IMR-90 (cell line): ENCODE data around the gene ERP44. TPM values are rescaled to one million over a fixed set of nuclear protein-coding genes. Genes with fewer than 3 reads are reported as not detected.

Experiments used
- ATAC-seq: fragments of 200-7000 bp; cut with Tn5 transposase; 2 replicates; pipeline ENCODE4 v1.9.1; 2020; ENCODE audit warnings: low read depth, mild to moderate bottlenecking, moderate library complexity
- BruUV-seq: library from RNA; stranded (reverse); fragments of 400-500 nt; replicated peaks from 2 replicates; lab custom pipeline; 2021; lab: Mats Ljungman, UMichigan
- CTCF ChIA-PET: fragments of 300-600 bp; formaldehyde crosslinking; extraction: SDS; loops from one replicate; lab custom pipeline; 2021; ENCODE audit warnings: antibody characterized with exemption; lab: Yijun Ruan, JAX
- POLR2A ChIA-PET: fragments of 300-600 bp; sonication (Branson Sonifier 250); formaldehyde crosslinking; loops from one replicate; lab custom pipeline; 2022; ENCODE audit warnings: antibody characterized with exemption; ENCODE audit not compliant: unreplicated experiment; lab: Charles Lee
- DNase-seq: peaks from one replicate; pipeline ENCODE4 v3.0.0; 2013
- H2AFZ ChIP-seq: replicated peaks from 2 replicates; pipeline ENCODE3; 2013; ENCODE audit warnings: low read length, mild to moderate bottlenecking; ENCODE audit not compliant: poor library complexity
- H2AK5ac ChIP-seq: 2 replicates; pipeline ENCODE4 v1.6.1; 2013; ENCODE audit warnings: low read depth, low read length, inconsistent platforms
- H2AK9ac ChIP-seq: replicated peaks from 2 replicates; pipeline ENCODE3; 2013; ENCODE audit warnings: mild to moderate bottlenecking, low read depth, low read length, moderate library complexity; ENCODE audit not compliant: poor library complexity
- H2BK120ac ChIP-seq: 2 replicates; pipeline ENCODE4 v1.6.1; 2013; ENCODE audit warnings: low read depth, low read length, inconsistent platforms
- H2BK15ac ChIP-seq: 3 replicates; pipeline ENCODE4 v1.6.1; 2013; ENCODE audit warnings: low read depth, low read length, inconsistent platforms
- H2BK20ac ChIP-seq: 2 replicates; pipeline ENCODE4 v1.6.1; 2013; ENCODE audit warnings: low read depth, mild to moderate bottlenecking, inconsistent platforms, low read length, moderate library complexity
- H2BK5ac ChIP-seq: 2 replicates; pipeline ENCODE4 v1.6.1; 2013; ENCODE audit warnings: mild to moderate bottlenecking, low read depth, low read length, inconsistent platforms; ENCODE audit not compliant: poor library complexity, severe bottlenecking
- H3K14ac ChIP-seq: replicated peaks from 2 replicates; pipeline ENCODE4 v1.6.1; 2013; ENCODE audit warnings: low read depth, low read length, inconsistent platforms
- H3K18ac ChIP-seq: 2 replicates; pipeline ENCODE4 v1.6.1; 2013; ENCODE audit warnings: low read depth, low read length, control low read depth
- H3K23ac ChIP-seq: 2 replicates; pipeline ENCODE4 v1.6.1; 2013; ENCODE audit warnings: low read depth, low read length, inconsistent platforms
- H3K27ac ChIP-seq: 2 replicates; pipeline ENCODE4 v1.5.1; 2013; ENCODE audit warnings: mild to moderate bottlenecking, control low read depth, low read length; ENCODE audit not compliant: insufficient read depth
- H3K27me3 ChIP-seq: 2 replicates; pipeline ENCODE4 v1.6.1; 2013; ENCODE audit warnings: low read length; ENCODE audit not compliant: control insufficient read depth, insufficient read depth
- H3K36me3 ChIP-seq: 2 replicates; pipeline ENCODE4 v1.6.1; 2013; ENCODE audit warnings: low read length, mixed read lengths; ENCODE audit not compliant: control insufficient read depth, insufficient read depth
- H3K4ac ChIP-seq: 2 replicates; pipeline ENCODE4 v1.6.1; 2013; ENCODE audit warnings: low read depth, low read length, inconsistent platforms
- H3K4me1 ChIP-seq: 2 replicates; pipeline ENCODE4 v1.6.1; 2013; ENCODE audit warnings: low read length, mixed read lengths; ENCODE audit not compliant: control insufficient read depth, insufficient read depth
- H3K4me2 ChIP-seq: 2 replicates; pipeline ENCODE4 v1.6.1; 2013; ENCODE audit warnings: low read depth, mild to moderate bottlenecking, control low read depth, low read length, moderate library complexity
- H3K4me3 ChIP-seq: 2 replicates; pipeline ENCODE4 v1.5.1; 2013; ENCODE audit warnings: low read depth, mild to moderate bottlenecking, control low read depth, low read length, moderate library complexity; ENCODE audit not compliant: insufficient read depth
- H3K56ac ChIP-seq: 2 replicates; pipeline ENCODE4 v1.6.1; 2013; ENCODE audit warnings: low read length, inconsistent platforms; ENCODE audit not compliant: insufficient read depth; ENCODE audit errors: extremely low read depth
- H3K79me1 ChIP-seq, 2 experiments: 2 replicates each; pipeline ENCODE4 v1.6.1; 2013; ENCODE audit warnings: low read length in 2 of 2, inconsistent platforms in 1 of 2, low read depth in 1 of 2
- H3K9ac ChIP-seq: 2 replicates; pipeline ENCODE4 v1.6.1; 2013; ENCODE audit warnings: low read depth, low read length, control low read depth
- H3K9me1 ChIP-seq: 2 replicates; pipeline ENCODE4 v1.6.1; 2013; ENCODE audit warnings: low read length, inconsistent platforms; ENCODE audit not compliant: insufficient read depth
- H3K9me3 ChIP-seq: 2 replicates; pipeline ENCODE4 v1.6.1; 2013; ENCODE audit warnings: low read length; ENCODE audit not compliant: control insufficient read depth, insufficient read depth
- H4K20me1 ChIP-seq: 2 replicates; pipeline ENCODE4 v1.6.1; 2013; ENCODE audit warnings: low read length, inconsistent platforms; ENCODE audit not compliant: insufficient read depth
- H4K5ac ChIP-seq: 2 replicates; pipeline ENCODE4 v1.6.1; 2013; ENCODE audit warnings: mild to moderate bottlenecking, low read depth, low read length, control low read depth
- H4K8ac ChIP-seq, 2 experiments: 2 replicates each; pipeline ENCODE4 v1.6.1; 2013; ENCODE audit warnings: low read depth in 2 of 2, low read length in 2 of 2, control low read depth in 1 of 2, inconsistent platforms in 1 of 2
- H4K91ac ChIP-seq: 2 replicates; pipeline ENCODE4 v1.6.1; 2013; ENCODE audit warnings: low read depth, low read length, inconsistent platforms; ENCODE audit not compliant: insufficient read depth
- MAFK ChIP-seq: IDR thresholded peaks from 2 replicates; pipeline ENCODE4 v1.6.1; 2012; ENCODE audit warnings: low read depth, low read length, improper control_type of control experiment
- NFE2L2 ChIP-seq: fragments of 150-350 bp; IDR thresholded peaks from 2 replicates; pipeline ENCODE4 v1.6.1; 2016; ENCODE audit warnings: low read depth, mild to moderate bottlenecking, low read length
- RAD21 ChIP-seq: IDR thresholded peaks from 2 replicates; pipeline ENCODE4 v1.6.1; 2012; ENCODE audit warnings: low read length, improper control_type of control experiment
- RFX5 ChIP-seq: IDR thresholded peaks from 2 replicates; pipeline ENCODE4 v1.8.0; 2012; ENCODE audit warnings: low read depth, mild to moderate bottlenecking, low read length, moderate library complexity
- WGBS, 2 experiments: methylation state at CpG; one replicate each; pipeline versions ENCODE4 v1.1.5 to v1.1.7; 2013; ENCODE audit warnings: missing lambda C conversion rate in 2 of 2; ENCODE audit not compliant: insufficient read length in 1 of 2; ENCODE audit errors: extremely low coverage in 2 of 2; 5-methylcytosine and 5-hydroxymethylcytosine counted together
- dilution Hi-C: fragments of 300-500 bp; cut with HindIII; formaldehyde crosslinking; loops from one replicate; pipeline ENCODE4 v1.14.3; 2018; ENCODE audit warnings: low sequenced_read_pairs; ENCODE audit not compliant: unreplicated experiment
- in situ Hi-C: fragments of 300-500 bp; cut with MboI; formaldehyde crosslinking; loops from 3 replicates; pipeline ENCODE4 v1.14.3; 2019; ENCODE audit warnings: low sequenced_read_pairs, inconsistent platforms, mixed read lengths
- intact Hi-C: fragments of 100-400 bp; cut with micrococcal nuclease; formaldehyde crosslinking; loops from 2 replicates; pipeline ENCODE4 v1.10.0; 2022
- polyA plus RNA-seq, 3 experiments: library from polyadenylated mRNA; depleted of rRNA; stranded (reverse); fragments of >200 nt; gene quantifications; 2 replicates each; pipeline ENCODE4 v1.2.3, GENCODE V29; 2012; ENCODE audit warnings: low replicate concordance in 1 of 3
- total RNA-seq: library from RNA; depleted of rRNA; stranded (reverse); fragments of >200 nt; gene quantifications from 2 replicates; pipeline ENCODE4 v1.2.3, GENCODE V29; 2012
- TF ChIP-seq, protein P1 (sequence below): conservative IDR thresholded peaks from 2 replicates; pipeline ENCODE4 v1.5.1; 2012; ENCODE audit warnings: mild to moderate bottlenecking, low read depth, low read length, improper control_type of control experiment

The ERP44 gene
- total and polyA plus RNA-seq, 2 of the 4 experiments (the other 2 are of a cell fraction) = 9.1 to 13.5 TPM

GRCh38 chr9:100013573-100013972, 85.2 kb downstream of the ERP44 start:
- H3K14ac ChIP-seq = no peak overlapping the region
- no peak overlapping the region; the same call in 1 of the 2 replicates for H3K4me2 ChIP-seq
- no peak overlapping the region for H3K27ac ChIP-seq
- H3K9me1 ChIP-seq = no peaks in the 10 kb centered on the region
- no peak overlapping the region for H4K8ac ChIP-seq
- H3K4me3 ChIP-seq = no peak overlapping the region
- H2BK120ac ChIP-seq = no peak overlapping the region
- CTCF ChIA-PET = interaction anchor here (0.6 kb wide), 2 partner anchors 189 to 430 kb away, joined by 5 to 7 read pairs; no protein-coding TSS in a partner anchor
- no peak overlapping the region for H2AFZ ChIP-seq
- H2BK20ac ChIP-seq = no peak overlapping the region
- no peaks in the 10 kb centered on the region for H4K20me1 ChIP-seq
- WGBS, 2 experiments = no CpG with 5 or more reads among the region's 2 CpGs
- H3K4me1 ChIP-seq = peaks cover 7% of the 10 kb centered on the region
- H3K79me1 ChIP-seq = peaks cover 3 to 5% of the 10 kb centered on the region in 2 experiments; a peak in 3 of 4 replicates
- H3K9ac ChIP-seq = no peak overlapping the region
- no peak overlapping the region for H2AK9ac ChIP-seq
- H2BK5ac ChIP-seq = no peak overlapping the region
- no peak overlapping the region for H3K56ac ChIP-seq
- no peak overlapping the region for H3K4ac ChIP-seq
- ATAC-seq = no peak
- peaks cover 5% of the 10 kb centered on the region for H3K36me3 ChIP-seq
- no peak overlapping the region for H3K18ac ChIP-seq
- TF ChIP-seq RFX5 (no peak), NFE2L2 (peak; percentile 90), MAFK (peak; percentile 25; the same call in 1 of the 2 replicates), RAD21 (no peak)
- TF ChIP-seq, protein P1, sequence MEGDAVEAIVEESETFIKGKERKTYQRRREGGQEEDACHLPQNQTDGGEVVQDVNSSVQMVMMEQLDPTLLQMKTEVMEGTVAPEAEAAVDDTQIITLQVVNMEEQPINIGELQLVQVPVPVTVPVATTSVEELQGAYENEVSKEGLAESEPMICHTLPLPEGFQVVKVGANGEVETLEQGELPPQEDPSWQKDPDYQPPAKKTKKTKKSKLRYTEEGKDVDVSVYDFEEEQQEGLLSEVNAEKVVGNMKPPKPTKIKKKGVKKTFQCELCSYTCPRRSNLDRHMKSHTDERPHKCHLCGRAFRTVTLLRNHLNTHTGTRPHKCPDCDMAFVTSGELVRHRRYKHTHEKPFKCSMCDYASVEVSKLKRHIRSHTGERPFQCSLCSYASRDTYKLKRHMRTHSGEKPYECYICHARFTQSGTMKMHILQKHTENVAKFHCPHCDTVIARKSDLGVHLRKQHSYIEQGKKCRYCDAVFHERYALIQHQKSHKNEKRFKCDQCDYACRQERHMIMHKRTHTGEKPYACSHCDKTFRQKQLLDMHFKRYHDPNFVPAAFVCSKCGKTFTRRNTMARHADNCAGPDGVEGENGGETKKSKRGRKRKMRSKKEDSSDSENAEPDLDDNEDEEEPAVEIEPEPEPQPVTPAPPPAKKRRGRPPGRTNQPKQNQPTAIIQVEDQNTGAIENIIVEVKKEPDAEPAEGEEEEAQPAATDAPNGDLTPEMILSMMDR = 0 out of 2 replicates have a peak, but pooled peaks have one; percentile 11
- H4K5ac ChIP-seq = no peak overlapping the region
- no peaks in the 10 kb centered on the region for H3K9me3 ChIP-seq
- DNase-seq = peak; percentile 7
- H3K27me3 ChIP-seq = no peaks in the 10 kb centered on the region
- H2AK5ac ChIP-seq = no peak overlapping the region
- intact Hi-C loops (loop anchor here (5.0 kb wide), 2 partner anchors 191 to 831 kb away; partner anchors contain the start of gene NR4A3), dilution Hi-C loops (no loop called here), in situ Hi-C loops (loop anchor here (10.0 to 25.0 kb wide), 2 partner anchors 751 to 829 kb away; no protein-coding TSS in a partner anchor)
- no peak overlapping the region for H4K91ac ChIP-seq
- POLR2A ChIA-PET = no interaction called here
- no peak overlapping the region for H3K23ac ChIP-seq
- BruUV-seq = no TSS peak
- H2BK15ac ChIP-seq = no peak overlapping the region
